Neural cell (in vitro differentiated cells): ENCODE results near the gene GRB7. TPM values are rescaled to one million over a fixed set of nuclear protein-coding genes. Genes with fewer than 3 reads are reported as not detected.

Experiments used
- H2AFZ ChIP-seq: fragments of 200-600, 300-800 bp; sonication (generic), shearing (Covaris generic); 2 replicates; pipeline ENCODE4 v1.6.0; 2014; ENCODE audit warnings: low read depth, mild to moderate bottlenecking, antibody characterized with exemption, low read length, moderate library complexity
- H3F3A ChIP-seq: fragments of 200-600 bp; shearing (Covaris generic); 2 replicates; pipeline ENCODE4 v1.6.1; 2016; ENCODE audit warnings: mild to moderate bottlenecking, moderate library complexity, mixed read lengths, antibody characterized with exemption, low read length; ENCODE audit not compliant: insufficient read depth, poor library complexity, severe bottlenecking
- H3K27ac ChIP-seq: fragments of 200-600, 300-800 bp; sonication (generic), shearing (Covaris generic); 2 replicates; pipeline ENCODE4 v1.5.1; 2014; ENCODE audit warnings: mild to moderate bottlenecking, low read length, moderate library complexity
- H3K27me3 ChIP-seq: fragments of 300-800, 200-600 bp; sonication (generic), shearing (Covaris generic); 2 replicates; pipeline ENCODE4 v1.6.0; 2014; ENCODE audit warnings: mild to moderate bottlenecking, low read depth, low read length, moderate library complexity; ENCODE audit not compliant: insufficient read depth
- H3K36me3 ChIP-seq: fragments of 300-800, 200-600 bp; sonication (generic), shearing (Covaris generic); 2 replicates; pipeline ENCODE4 v1.5.1; 2014; ENCODE audit warnings: mild to moderate bottlenecking, antibody characterized with exemption, low read length, moderate library complexity; ENCODE audit not compliant: insufficient read depth
- H3K4me2 ChIP-seq: fragments of 300-800, 200-600 bp; sonication (generic), shearing (Covaris generic); 2 replicates; pipeline ENCODE4 v1.6.0; 2014; ENCODE audit warnings: mild to moderate bottlenecking, low read length
- H3K4me3 ChIP-seq: fragments of 300-800, 200-600 bp; sonication (generic), shearing (Covaris generic); 2 replicates; pipeline ENCODE4 v1.5.1; 2014; ENCODE audit warnings: mild to moderate bottlenecking, low read length, moderate library complexity
- H3K79me2 ChIP-seq: fragments of 200-600 bp; shearing (Covaris generic); replicated peaks from 2 replicates; pipeline ENCODE4 v1.6.0; 2014; ENCODE audit warnings: mild to moderate bottlenecking, low read length, moderate library complexity; ENCODE audit not compliant: insufficient read depth
- H3K9ac ChIP-seq: fragments of 300-800, 200-600 bp; sonication (generic), shearing (Covaris generic); 2 replicates; pipeline ENCODE4 v1.6.1; 2016; ENCODE audit warnings: mild to moderate bottlenecking, low read length, mixed read lengths
- H3K9me2 ChIP-seq: fragments of 200-600 bp; shearing (Covaris generic); 2 replicates; pipeline ENCODE4 v1.6.1; 2016; ENCODE audit warnings: mild to moderate bottlenecking, low read length, mixed read lengths; ENCODE audit not compliant: insufficient read depth
- H3K9me3 ChIP-seq: fragments of 200-600, 300-800 bp; sonication (generic), shearing (Covaris generic); 2 replicates; pipeline ENCODE4 v1.6.1; 2016; ENCODE audit warnings: mild to moderate bottlenecking, mixed run types, low read length, moderate library complexity, mixed read lengths
- H4K20me1 ChIP-seq: fragments of 200-600 bp; shearing (Covaris generic); 2 replicates; pipeline ENCODE4 v1.6.1; 2016; ENCODE audit warnings: mild to moderate bottlenecking, mixed run types; ENCODE audit not compliant: insufficient read depth
- CTCF ChIP-seq: fragments of 450-650 bp; IDR thresholded peaks from 2 replicates; pipeline ENCODE4 v1.5.1; 2014; ENCODE audit warnings: antibody characterized with exemption, mild to moderate bottlenecking, moderate library complexity; ENCODE audit not compliant: poor library complexity, severe bottlenecking
- EP300 ChIP-seq: fragments of 450-650 bp; conservative IDR thresholded peaks from 2 replicates; pipeline ENCODE4 v1.6.1; 2014; ENCODE audit warnings: antibody characterized with exemption, mild to moderate bottlenecking, moderate library complexity; ENCODE audit not compliant: poor library complexity, severe bottlenecking
- EZH2 ChIP-seq: fragments of 200-600, 300-800 bp; shearing (Covaris generic), sonication (generic); IDR thresholded peaks from 2 replicates; pipeline ENCODE4 v1.6.1; 2014; ENCODE audit warnings: antibody characterized with exemption, low read length, borderline replicate concordance, mild to moderate bottlenecking; ENCODE audit not compliant: insufficient read depth, poor library complexity, severe bottlenecking
- MXI1 ChIP-seq: fragments of 450-650 bp; conservative IDR thresholded peaks from 2 replicates; pipeline ENCODE4 v1.6.1; 2014; ENCODE audit warnings: antibody characterized with exemption, mild to moderate bottlenecking; ENCODE audit not compliant: poor library complexity, severe bottlenecking
- POLR2AphosphoS5 ChIP-seq: IDR thresholded peaks from 2 replicates; pipeline ENCODE4 v1.6.1; 2012
- RAD21 ChIP-seq: fragments of 450-650 bp; conservative IDR thresholded peaks from 2 replicates; pipeline ENCODE4 v1.6.1; 2014; ENCODE audit warnings: antibody characterized with exemption, mild to moderate bottlenecking, moderate library complexity
- REST ChIP-seq: IDR thresholded peaks from 2 replicates; pipeline ENCODE4 v1.6.1; 2012; ENCODE audit warnings: borderline replicate concordance
- SMC3 ChIP-seq: fragments of 450-650 bp; conservative IDR thresholded peaks from 2 replicates; pipeline ENCODE4 v1.6.1; 2014; ENCODE audit warnings: antibody characterized with exemption, mild to moderate bottlenecking, moderate library complexity; ENCODE audit not compliant: poor library complexity
- TAF1 ChIP-seq: IDR thresholded peaks from 2 replicates; pipeline ENCODE4 v1.6.1; 2012; ENCODE audit warnings: low read depth
- polyA plus RNA-seq: library from polyadenylated mRNA; depleted of rRNA; stranded (reverse); fragments of >200 nt; gene quantifications from 2 replicates; pipeline ENCODE4 v1.2.3, GENCODE V29; 2014

GRB7 gene
- polyA plus RNA-seq, 1 donor from 2014 or later = not detected

GRCh38 chr17:39775031-39775430 lies 37.3 kb downstream of the GRB7 start:
- H3K36me3 ChIP-seq = no peaks in the 10 kb centered on the region
- H3K4me3 ChIP-seq = no peak overlapping the region
- no peaks in the 10 kb centered on the region for H3F3A ChIP-seq
- H3K27ac ChIP-seq = no peak overlapping the region
- no peak overlapping the region for H3K9ac ChIP-seq
- no peaks in the 10 kb centered on the region for H3K9me3 ChIP-seq
- no peaks in the 10 kb centered on the region for H3K79me2 ChIP-seq
- TF ChIP-seq REST = no peak
- TF ChIP-seq EP300 = no peak
- TF ChIP-seq MXI1 = no peak
- no peak for TF ChIP-seq EZH2
- no peak for TF ChIP-seq POLR2AphosphoS5
- no peak for TF ChIP-seq SMC3
- no peak for TF ChIP-seq CTCF
- no peak for TF ChIP-seq TAF1
- no peak for TF ChIP-seq RAD21
- H2AFZ ChIP-seq = no peak overlapping the region
- H3K9me2 ChIP-seq = no peaks in the 10 kb centered on the region
- H3K27me3 ChIP-seq = no peaks in the 10 kb centered on the region
- H3K4me2 ChIP-seq = no peak overlapping the region
- H4K20me1 ChIP-seq = no peaks in the 10 kb centered on the region

- Histone ChIP-seq H3K4me2 (no peak overlapping the region), H3K27me3 (no peaks in the 10 kb centered on the region), H3K9me2 (no peaks in the 10 kb centered on the region), H3K4me3 (no peak overlapping the region), H3K27ac (no peak overlapping the region), H3F3A (no peaks in the 10 kb centered on the region), H3K36me3 (no peaks in the 10 kb centered on the region), H4K20me1 (no peaks in the 10 kb centered on the region), H2AFZ (no peak overlapping the region), H3K9ac (no peak overlapping the region), H3K79me2 (no peaks in the 10 kb centered on the region), H3K9me3 (no peaks in the 10 kb centered on the region)
- no peak for TF ChIP-seq SMC3
- TF ChIP-seq EZH2 = no peak
- no peak for TF ChIP-seq TAF1
- TF ChIP-seq MXI1 = no peak
- TF ChIP-seq RAD21 = no peak
- no peak for TF ChIP-seq POLR2AphosphoS5
- TF ChIP-seq REST = no peak
- TF ChIP-seq EP300 = no peak
- TF ChIP-seq CTCF = no peak
Measured at GRCh38 chr17:39776252-39776651, 38.5 kb downstream of the GRB7 start.
